Ramos (cell line): ENCODE measurements around the gene LRP1B.

Experiments used
- in situ Hi-C: fragments of 300-500 bp; cut with MboI; formaldehyde crosslinking; loops from one replicate; pipeline ENCODE4 v1.14.3; 2022; ENCODE audit warnings: low sequenced_read_pairs; ENCODE audit not compliant: unreplicated experiment

The LRP1B gene

GRCh38 chr2:141386168-141386567 is 744.6 kb downstream of the LRP1B start:
- in situ Hi-C loops, result no loop called here

- in situ Hi-C loops, result no loop called here
Observed at GRCh38 chr2:141384676-141385075, 746.1 kb downstream of the LRP1B start.

DNA sequence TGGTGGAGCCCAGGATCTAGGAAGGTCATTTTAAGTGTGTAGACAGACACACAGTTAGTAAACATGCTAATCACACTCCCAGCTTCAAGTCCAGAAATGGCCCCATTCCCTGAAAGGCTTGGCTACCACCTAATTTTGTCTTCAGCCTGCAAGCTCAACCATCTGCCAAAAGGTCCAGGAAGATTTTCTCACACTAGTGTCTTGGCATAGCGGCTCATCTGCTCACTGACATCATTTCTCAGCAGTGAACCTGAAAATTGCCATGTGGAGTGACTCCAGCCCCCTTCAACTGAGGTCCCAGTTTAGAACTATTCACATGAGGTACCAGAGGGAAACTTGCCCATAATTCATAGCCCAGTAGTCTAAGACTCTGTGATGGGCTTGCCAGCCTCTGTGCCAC is 748.9 kb downstream of the LRP1B start:
- in situ Hi-C loops, result no loop called here

DNA sequence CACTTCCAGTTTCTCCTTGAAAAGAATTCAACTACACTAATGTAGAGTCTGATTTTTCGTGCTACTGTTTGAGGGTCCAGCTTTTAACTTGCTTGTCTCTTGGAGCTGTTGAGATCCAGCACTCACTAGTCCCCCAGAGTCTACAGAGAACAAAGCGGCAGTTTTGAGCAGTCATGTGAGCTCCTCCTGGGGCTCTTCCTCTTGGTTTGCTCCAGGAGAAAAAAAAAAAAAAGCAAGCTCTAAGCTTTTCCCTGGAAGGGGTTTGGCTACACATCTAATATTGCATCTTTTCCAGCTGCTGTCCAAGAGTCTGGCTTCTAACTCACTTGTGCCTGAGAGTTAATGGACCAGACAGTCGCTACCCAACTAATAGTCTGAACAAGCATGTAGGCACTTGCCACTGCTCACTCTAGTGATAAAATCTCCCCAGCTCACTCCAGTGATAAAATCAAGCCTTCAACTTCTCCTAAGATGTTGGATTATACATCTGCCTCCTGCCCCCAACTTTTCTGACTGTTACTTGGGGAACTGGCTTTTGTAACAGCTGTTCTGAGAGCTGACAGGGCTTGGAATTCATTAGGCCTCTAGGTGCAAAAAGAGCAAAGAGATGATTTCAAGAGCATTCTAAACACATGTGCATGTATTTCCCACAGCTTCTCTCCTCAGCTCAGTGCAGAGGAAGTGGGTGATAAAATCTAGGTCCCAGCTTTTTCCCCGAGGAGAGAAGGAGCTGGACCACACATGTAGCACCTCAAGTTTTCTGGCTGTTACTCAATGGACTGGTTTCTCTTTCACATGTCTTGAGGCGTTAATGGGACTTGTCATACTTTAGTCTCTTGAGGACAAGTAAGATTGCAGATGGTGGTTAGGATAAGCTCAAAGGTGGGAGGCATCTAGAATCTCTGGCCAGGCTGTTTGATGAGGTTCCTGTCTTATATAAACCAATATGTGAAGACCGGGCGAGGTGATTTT is 750.5 kb downstream of the LRP1B start:
- in situ Hi-C loops, result no loop called here

DNA sequence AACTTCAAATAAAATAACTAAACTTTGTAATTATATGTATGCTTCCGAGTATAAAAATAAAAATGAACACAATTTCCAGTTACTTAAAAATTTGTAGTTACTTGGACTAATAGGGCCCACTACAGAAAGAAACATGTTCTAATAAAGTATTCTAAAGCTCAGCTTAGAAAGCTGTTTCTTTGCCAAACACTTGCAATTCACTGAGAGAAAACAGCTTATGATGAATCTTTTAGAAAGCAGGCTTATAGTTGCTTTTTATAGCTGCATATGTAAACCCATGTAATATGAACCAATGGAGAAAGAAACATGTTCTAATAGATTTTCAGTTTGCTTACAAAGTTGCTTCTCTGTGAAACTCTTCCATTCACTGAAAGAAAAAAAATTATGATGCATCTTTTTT is 766.0 kb downstream of the LRP1B start:
- in situ Hi-C loops, result no loop called here

- in situ Hi-C loops, result no loop called here
Observed at GRCh38 chr2:141362311-141362710, 768.5 kb downstream of the LRP1B start.

GRCh38 chr2:141348481-141348880 is 782.3 kb downstream of the LRP1B start:
- in situ Hi-C loops, result no loop called here

GRCh38 chr2:141341444-141341843 is 789.4 kb downstream of the LRP1B start:
- in situ Hi-C loops, result no loop called here

DNA sequence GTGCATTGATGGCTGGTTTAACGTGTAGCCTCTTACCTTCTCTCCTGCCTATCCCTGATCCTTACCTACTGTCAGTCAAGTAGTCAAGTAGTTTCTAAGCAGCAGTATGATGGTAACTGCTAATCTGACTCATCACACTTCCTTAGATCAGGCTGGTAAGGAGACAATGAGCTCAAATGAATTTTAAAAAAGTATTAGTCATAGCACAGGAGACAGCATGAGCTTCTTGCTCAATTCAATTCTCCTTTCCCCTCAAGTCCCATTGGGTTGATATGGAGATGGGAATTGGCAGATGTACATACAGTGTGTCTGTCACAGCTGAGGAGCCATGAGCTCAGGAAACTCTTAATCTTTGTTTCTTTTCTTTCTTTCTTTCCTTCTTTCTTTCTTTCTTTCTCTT is 799.7 kb downstream of the LRP1B start:
- in situ Hi-C loops, result no loop called here

DNA sequence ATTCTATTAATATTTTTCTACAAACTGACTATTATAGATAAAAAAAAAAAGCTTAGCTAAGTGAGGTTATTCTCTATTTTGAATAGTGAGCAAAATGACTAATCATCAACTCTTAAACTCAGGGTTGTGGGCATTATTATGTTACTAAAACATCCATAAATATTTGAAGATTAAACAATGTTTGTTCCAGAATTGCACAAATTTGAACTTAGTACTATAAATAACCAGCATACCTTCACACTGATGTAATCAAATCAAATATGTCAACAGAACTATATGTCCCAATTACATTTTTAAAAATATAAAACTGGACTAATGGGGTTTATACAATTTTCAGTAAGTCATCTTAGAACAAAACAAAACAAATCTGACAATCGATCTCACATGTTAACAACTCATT is 800.9 kb downstream of the LRP1B start:
- in situ Hi-C loops, result no loop called here

GRCh38 chr2:141323571-141323970 is 807.2 kb downstream of the LRP1B start:
- in situ Hi-C loops, result no loop called here

DNA sequence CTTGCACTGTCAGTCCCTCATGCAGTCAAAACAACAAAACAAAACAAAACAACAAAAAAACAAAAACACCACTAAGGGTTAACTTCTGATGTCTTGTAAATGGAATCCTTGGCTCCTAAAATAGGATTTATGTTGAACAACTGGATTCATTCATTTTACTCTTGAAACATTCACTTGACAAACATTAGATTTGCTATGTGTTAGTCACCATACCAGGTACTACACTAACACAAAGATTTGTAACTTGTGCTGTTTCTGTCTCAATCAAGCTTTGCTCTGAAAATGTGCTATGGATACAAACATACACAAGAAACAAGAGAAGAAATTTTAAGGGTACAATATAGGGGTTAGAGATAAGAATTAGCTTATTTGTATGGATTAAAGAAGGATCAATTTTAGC is 812.8 kb downstream of the LRP1B start:
- in situ Hi-C loops, result no loop called here

DNA sequence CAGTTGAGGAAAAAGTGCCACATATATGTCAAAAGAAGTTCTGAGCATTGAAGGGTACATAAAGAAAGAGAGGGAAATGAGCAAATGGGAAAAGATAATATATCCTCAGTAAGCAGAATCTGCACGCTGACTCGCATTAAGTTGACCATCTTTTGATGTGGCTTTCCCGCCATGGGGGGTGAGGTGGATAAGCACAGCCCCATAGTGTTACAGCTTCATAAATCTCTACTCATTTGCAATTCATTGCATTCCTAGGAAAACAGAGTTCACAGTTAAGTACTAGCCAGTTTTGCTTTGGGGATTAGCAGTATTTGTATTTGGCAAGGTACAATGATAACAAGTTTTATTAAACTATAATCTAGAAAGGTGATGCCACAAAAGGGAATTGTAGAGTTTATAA is 814.2 kb downstream of the LRP1B start:
- in situ Hi-C loops, result no loop called here

- in situ Hi-C loops, result no loop called here
Observed at GRCh38 chr2:141316103-141316502, 814.7 kb downstream of the LRP1B start.

- in situ Hi-C loops, result no loop called here
Observed at GRCh38 chr2:141313972-141314371, 816.8 kb downstream of the LRP1B start.

- in situ Hi-C loops, result no loop called here
Observed at GRCh38 chr2:141311430-141311829, 819.4 kb downstream of the LRP1B start.

DNA sequence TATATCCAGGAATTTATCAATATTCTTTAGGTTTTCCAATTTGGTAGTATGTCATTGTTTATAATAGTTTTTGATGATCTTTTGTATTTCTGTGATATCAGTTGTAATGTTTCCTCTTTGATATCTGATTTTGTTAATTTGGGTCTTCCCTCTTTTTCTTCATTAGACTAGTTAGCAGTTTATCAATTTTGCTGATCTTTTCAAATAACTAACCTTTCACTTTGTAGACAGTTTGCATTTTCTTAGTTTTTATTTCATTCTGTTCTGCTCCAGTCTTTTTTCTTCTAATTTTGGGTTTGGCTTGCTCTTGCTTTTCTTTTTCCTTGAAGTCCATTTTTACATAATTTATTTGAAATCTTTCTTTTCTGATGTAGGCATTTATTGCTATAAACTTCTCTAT is 824.4 kb downstream of the LRP1B start:
- in situ Hi-C loops, result no loop called here

DNA sequence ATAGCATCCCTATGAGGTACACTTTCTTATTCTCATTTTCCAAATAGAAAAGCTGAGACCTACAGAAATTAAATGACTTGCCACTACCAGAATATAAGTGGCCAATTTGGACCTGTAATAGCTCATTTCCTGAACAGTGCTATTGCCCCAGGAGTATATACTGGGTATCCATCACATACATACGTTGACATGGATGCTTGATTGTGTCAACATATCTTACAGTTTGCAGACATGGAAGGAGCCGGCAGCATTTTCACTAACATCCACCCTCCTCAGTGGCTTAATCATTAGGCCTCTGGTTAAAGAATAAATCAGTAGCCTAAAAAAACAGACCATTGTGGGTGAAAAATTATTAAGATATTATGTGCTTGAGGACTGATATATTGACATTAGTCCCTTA is 829.3 kb downstream of the LRP1B start:
- in situ Hi-C loops, result no loop called here

DNA sequence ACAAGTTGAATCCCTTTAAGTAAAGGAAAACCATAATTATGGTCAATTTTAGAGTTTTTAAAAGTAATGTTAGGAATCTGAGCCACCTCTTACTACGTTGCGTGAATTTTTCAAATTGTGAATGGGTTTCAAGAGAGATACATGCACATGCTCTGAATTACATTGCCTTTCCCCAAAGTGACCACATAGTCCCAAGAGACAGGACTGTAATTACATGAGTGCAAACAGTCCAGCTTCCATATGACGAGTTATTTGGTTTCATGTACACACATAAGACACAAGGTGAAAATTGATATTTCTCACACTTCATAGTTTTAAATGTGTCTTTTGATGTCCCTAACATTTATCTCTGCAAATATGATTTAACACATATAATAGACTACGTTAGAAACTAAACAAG is 850.8 kb downstream of the LRP1B start:
- in situ Hi-C loops, result no loop called here

DNA sequence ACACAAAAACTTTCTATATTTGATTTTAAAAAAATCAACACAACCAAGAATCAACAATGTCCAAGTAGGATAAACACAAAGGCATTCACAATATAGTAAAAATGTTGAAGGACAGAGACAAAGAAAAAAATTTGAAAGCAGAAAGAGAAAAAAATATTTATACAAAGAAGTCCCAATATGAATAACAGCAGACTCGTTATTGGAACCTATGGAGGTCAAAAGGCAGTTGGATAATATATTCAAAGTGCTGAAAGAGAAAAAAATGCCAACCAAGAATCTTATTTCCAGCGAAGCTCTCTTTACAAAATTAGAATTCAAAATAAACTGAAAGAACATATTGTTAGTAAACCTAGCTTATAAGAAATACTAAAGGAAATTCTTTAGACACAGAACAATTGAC is 859.5 kb downstream of the LRP1B start:
- in situ Hi-C loops, result no loop called here

DNA sequence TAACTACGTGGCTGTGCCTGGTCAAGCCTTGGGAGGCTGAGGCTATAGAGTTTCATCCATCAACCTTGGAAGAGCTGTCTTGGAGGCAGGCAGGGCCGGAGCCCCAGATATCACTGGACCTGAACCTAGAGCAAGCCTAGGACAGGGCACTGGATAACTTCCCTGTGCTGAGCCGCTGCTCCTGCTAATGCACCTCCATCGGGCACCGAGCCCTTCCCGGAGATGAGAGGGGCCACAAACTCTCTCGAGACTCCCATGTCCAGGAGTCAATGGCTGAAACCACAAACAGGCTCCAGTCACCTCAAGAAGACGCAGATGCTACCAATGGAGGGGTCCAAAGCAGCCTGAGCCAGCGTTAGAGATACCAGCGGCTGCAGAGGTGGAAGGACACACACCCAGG is 866.0 kb downstream of the LRP1B start:
- in situ Hi-C loops, result no loop called here

DNA sequence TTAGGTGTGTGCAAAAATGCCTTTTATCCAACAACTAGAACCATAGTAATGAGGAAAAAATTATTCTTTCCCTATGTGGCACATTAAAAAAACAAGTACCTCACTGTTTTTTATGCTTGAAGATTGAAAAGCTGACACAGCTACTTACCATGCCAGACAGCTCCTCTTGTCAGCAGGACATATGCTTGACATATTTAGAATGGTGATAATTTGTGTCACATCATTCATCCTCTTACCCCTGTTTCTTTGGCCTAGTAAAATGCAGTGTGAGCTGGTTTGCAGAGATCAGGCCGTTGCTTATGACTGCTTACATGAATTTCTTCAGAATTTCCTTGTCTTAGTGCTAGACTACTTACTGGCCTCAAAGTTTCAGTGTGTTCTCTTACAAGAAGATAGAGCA is 869.9 kb downstream of the LRP1B start:
- in situ Hi-C loops, result no loop called here
